Erythroblast (primary cell): ENCODE measurements around the gene SYDE2.

Source experiments
- GATA1 ChIP-seq: IDR thresholded peaks from 2 replicates; pipeline ENCODE4 v1.6.1; 2011; ENCODE audit warnings: low read depth, mild to moderate bottlenecking, control low read depth, low read length, moderate library complexity
- POLR2A ChIP-seq: IDR thresholded peaks from 2 replicates; pipeline ENCODE4 v1.6.1; 2011; ENCODE audit warnings: mild to moderate bottlenecking, low read length

- TF ChIP-seq POLR2A (no peak), GATA1 (no peak)
These were observed 74.9 kb downstream of the SYDE2 start for GRCh38 chr1:85125891-85126290.
